A673 (cell line): ENCODE results near the gene ERG.
A peak's percentile ranks its signal among the peaks of the same experiment; 100 is the strongest.

Experiments
- EZH2 ChIP-seq: fragments of 200-600 bp; sonication (generic); IDR thresholded peaks from 2 replicates; pipeline ENCODE4 v1.6.1; 2017; ENCODE audit warnings: borderline replicate concordance, low read depth, mild to moderate bottlenecking, mixed read lengths, antibody characterized with exemption, low read length; ENCODE audit not compliant: poor library complexity, severe bottlenecking
- TF ChIP-seq, protein P1 (sequence below): fragments of 300-800, 200-600 bp; sonication (generic); conservative IDR thresholded peaks from 2 replicates; pipeline ENCODE4 v1.5.1; 2017; ENCODE audit warnings: low read depth, mild to moderate bottlenecking, antibody characterized with exemption, low read length, moderate library complexity, mixed read lengths

DNA sequence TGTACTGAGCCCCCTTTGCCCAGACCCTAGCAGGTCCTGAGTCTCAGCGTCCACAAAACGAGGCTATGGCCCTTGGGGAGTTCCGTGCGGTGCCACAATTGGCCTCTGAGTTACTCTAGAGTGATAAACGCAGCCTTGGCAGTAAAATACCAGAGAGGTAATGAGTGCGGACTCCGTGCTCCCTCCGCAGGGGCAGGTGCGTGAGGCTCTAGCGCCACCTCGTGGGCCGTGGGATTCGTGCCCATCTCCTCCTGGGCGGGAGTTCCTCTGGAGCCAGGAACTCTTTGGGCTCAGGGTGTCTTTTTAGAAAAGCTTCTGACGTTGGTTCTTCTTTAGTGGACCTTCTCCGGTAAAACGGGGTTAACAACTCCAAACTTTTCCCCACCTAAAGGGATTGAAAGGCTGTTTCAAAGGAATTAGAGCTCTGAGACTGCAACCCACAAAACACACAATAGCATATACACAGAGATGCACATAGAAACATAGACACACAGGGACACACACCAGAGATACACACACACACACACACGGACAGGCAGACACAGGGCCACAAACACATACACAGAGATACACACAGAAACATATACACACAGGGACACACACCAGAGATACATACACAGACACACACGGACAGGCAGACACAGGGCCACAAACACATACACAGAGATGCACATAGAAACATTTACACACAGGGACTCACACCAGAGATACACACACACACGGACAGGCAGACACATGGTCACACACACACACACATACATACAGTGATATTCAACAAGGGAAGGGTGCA lies 142.1 kb downstream of the ERG start:
- TF ChIP-seq, protein P1, sequence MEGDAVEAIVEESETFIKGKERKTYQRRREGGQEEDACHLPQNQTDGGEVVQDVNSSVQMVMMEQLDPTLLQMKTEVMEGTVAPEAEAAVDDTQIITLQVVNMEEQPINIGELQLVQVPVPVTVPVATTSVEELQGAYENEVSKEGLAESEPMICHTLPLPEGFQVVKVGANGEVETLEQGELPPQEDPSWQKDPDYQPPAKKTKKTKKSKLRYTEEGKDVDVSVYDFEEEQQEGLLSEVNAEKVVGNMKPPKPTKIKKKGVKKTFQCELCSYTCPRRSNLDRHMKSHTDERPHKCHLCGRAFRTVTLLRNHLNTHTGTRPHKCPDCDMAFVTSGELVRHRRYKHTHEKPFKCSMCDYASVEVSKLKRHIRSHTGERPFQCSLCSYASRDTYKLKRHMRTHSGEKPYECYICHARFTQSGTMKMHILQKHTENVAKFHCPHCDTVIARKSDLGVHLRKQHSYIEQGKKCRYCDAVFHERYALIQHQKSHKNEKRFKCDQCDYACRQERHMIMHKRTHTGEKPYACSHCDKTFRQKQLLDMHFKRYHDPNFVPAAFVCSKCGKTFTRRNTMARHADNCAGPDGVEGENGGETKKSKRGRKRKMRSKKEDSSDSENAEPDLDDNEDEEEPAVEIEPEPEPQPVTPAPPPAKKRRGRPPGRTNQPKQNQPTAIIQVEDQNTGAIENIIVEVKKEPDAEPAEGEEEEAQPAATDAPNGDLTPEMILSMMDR: peak; percentile 94
- TF ChIP-seq EZH2: no peak
